ENCODE measurements around the gene SHC4. TPM values are rescaled to one million over a fixed set of nuclear protein-coding genes. Genes with fewer than 3 reads are reported as not detected.
"Not testable (repeated sequence)": the region's sequence is repeated elsewhere in the genome, so short reads cannot be mapped to it uniquely, and the experiment has no call there.

Gene SHC4
- total RNA-seq, 2 donors from 2014 or later: 0.34 to 1.4 TPM

DNA sequence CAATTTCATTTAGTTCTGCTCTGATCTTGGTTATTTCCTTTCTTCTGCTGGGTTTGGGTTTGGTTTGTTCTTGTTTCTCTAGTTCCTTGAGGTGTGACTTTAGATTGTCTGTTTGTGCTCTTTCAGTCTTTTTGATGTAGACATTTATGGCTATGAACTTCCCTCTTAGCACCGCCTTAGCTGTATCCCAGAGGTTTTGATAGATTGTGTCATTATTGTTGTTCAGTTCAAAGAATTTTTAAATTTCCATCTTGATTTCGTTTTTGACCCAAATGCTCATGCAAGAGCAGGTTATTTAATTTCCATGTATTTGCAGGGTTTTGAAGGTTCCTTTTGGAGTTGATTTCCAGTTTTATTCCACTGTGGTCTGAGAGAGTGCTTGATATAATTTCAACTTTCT is 53.2 kb downstream of the SHC4 start:
- H3K27ac Mint-ChIP-seq; DNase-seq (ENCODE audit: low spot score in 2 of 2); ATAC-seq: not testable (repeated sequence)
- Mint-ChIP-seq H3K9me3 (peaks cover 0 to 11% of the 10 kb centered on the region in 2 donors), H3K36me3 (peaks cover 0 to 19% of the 10 kb centered on the region in 2 donors)

DNA sequence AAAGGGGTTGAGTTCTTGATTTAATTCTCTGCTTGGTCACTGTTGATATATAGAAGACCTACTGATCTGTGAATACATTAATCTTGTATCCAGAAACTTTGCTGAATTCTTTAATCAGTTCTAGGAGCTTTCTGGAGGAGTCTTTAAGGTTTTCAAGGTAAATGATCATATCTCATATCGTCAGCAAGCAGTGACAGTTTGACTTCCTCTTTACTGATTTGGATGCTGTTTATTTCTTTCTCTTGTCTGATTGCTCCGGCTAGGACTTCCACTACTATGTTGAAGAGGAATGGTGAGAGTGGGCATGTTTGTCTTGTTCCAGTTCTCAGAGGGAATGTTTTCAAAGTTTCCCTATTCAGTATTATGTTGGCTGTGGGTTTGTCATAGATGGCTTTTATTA is 54.4 kb downstream of the SHC4 start:
- not testable (repeated sequence) for ATAC-seq; H3K27ac Mint-ChIP-seq; DNase-seq (ENCODE audit: low spot score in 2 of 2)
- Mint-ChIP-seq H3K36me3 (peaks cover 0 to 19% of the 10 kb centered on the region in 2 donors), H3K9me3 (peaks cover 0 to 11% of the 10 kb centered on the region in 2 donors)

GRCh38 chr15:48905847-48906246 is 57.9 kb downstream of the SHC4 start:
- Mint-ChIP-seq H3K27ac (no peak overlapping the region), H3K36me3 (peaks cover 0 to 16% of the 10 kb centered on the region in 2 donors), H3K9me3 (peaks cover 0 to 11% of the 10 kb centered on the region in 2 donors)
- DNase-seq (ENCODE audit: low spot score in 2 of 2) (no peak), ATAC-seq (no peak)

- Mint-ChIP-seq H3K27ac (no peak overlapping the region), H3K36me3 (peaks cover 0 to 10% of the 10 kb centered on the region in 2 donors), H3K9me3 (peaks cover 0 to 6% of the 10 kb centered on the region in 2 donors)
- no peak for ATAC-seq
- no peak for DNase-seq (ENCODE audit: low spot score in 2 of 2)
Measured at GRCh38 chr15:48905216-48905615, 58.5 kb downstream of the SHC4 start.

GRCh38 chr15:48904758-48905157 is 59.0 kb downstream of the SHC4 start:
- ATAC-seq (no peak), DNase-seq (ENCODE audit: low spot score in 2 of 2) (no peak)
- H3K36me3 Mint-ChIP-seq: peaks cover 0 to 9% of the 10 kb centered on the region in 2 donors
- no peak overlapping the region for H3K27ac Mint-ChIP-seq
- H3K9me3 Mint-ChIP-seq: peaks cover 0 to 6% of the 10 kb centered on the region in 2 donors

GRCh38 chr15:48899793-48900192 is 63.9 kb downstream of the SHC4 start:
- ATAC-seq (no peak), DNase-seq (ENCODE audit: low spot score in 2 of 2) (no peak)
- H3K36me3 Mint-ChIP-seq: no peaks in the 10 kb centered on the region
- no peak overlapping the region for H3K27ac Mint-ChIP-seq
- no peaks in the 10 kb centered on the region for H3K9me3 Mint-ChIP-seq

DNA sequence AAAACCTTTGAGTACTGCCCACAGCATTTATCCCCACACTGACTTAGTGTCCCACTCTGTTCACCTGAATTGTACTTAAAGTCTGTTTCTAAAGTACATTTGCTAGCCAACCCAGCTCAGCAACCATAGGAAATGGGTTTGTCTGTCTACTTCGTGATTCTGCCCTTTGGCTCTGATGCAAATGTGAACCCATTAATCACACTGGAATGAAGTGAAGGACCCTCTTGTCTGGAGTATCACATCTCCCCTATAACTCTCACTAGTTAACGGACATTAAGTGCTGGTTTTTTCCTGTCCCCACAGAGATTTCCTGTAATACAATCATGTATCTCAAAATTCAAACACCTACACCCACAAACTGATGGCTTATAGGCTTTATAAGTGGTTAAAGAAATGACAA is 65.3 kb downstream of the SHC4 start:
- DNase-seq (ENCODE audit: low spot score in 2 of 2) (no peak), ATAC-seq (no peak)
- H3K27ac Mint-ChIP-seq: no peak overlapping the region
- H3K36me3 Mint-ChIP-seq: no peaks in the 10 kb centered on the region
- no peaks in the 10 kb centered on the region for H3K9me3 Mint-ChIP-seq

DNA sequence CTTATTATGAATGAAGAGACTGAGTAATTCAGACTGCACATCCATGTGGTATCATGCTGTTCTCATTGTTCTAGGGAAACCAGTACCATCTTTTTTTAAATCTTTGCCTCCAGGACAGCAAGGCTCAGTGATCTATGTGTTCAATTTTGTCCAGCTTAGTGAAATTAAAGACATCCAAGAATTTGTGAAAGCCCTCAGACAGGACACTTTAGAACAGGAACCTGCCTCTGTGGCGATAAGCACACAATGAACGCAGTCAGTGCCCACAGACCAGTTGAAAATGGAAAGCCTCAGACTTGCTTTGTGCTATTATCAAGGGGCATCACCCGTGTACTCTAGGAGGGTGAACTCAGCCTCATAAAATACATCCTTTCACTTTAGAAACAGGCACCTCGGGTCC is 65.7 kb downstream of the SHC4 start:
- Mint-ChIP-seq H3K27ac (no peak overlapping the region), H3K36me3 (no peaks in the 10 kb centered on the region), H3K9me3 (no peaks in the 10 kb centered on the region)
- ATAC-seq: no peak
- no peak for DNase-seq (ENCODE audit: low spot score in 2 of 2)

DNA sequence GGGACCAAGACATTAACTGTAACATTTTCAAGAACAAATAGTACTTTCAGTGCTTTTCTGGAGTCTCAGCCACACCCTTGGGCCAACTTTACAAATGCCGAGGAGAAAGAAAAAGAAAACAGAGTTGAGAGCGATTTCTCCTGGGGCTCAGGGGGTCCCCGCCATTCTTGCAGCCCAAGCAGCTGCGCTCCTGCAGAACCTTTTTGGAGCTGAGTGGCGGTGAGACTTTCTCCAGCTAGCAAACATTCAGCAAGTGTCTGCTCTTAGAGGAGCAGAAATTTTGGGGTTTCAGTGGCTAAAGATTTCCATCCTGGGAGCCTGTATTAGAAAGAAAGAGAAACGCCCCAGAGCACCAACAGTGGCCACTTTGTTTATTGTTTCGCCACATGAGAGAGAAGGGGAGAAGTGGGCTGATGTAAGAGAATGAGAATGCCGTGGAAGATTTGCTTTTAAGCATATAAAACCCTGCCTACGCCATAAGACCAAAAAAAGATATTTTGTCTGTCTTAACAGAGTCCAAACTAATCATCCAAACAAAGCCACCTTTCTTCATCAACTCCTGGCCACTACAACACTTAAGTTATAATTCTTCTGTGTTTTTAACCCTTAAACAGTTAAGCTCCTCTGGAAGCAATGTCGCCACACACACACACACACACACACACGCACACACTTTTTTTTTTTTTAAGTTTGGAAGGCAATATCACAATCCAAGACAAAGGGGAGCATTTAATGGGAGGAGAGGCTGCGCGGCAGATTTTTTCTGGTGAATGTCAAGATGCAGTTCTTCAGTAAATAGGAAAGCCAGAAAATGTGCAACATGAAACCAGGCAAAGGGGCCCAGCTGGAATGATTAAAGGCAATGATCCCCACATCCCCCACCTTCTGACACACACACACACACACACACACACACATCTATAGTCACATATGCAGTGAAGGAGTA is 66.6 kb downstream of the SHC4 start:
- H3K9me3 Mint-ChIP-seq: no peaks in the 10 kb centered on the region
- ATAC-seq (no peak), DNase-seq (ENCODE audit: low spot score in 2 of 2) (no peak)
- no peak overlapping the region for H3K27ac Mint-ChIP-seq
- no peaks in the 10 kb centered on the region for H3K36me3 Mint-ChIP-seq

DNA sequence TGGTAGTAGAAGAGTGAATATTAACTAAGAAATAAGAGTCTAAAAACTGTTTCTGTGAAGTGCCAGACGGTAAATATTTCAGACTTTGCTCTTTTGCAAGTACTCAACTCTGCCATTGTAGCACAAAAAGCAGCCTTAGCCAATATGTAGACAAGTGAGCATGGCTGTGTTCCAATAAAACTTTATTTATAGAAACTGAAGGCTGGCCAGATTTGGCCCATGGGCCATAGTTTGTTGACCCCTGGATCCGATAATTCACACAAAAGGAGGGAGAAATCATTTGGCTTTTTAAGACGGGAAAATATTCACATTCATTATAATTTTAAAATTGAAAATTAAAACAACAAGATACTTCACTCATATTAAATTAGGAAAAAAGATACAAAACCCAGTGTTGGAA is 70.4 kb downstream of the SHC4 start:
- no peak overlapping the region for H3K27ac Mint-ChIP-seq

GRCh38 chr15:48891232-48891765 is 72.4 kb downstream of the SHC4 start:
- Mint-ChIP-seq H3K36me3 (no peaks in the 10 kb centered on the region), H3K27ac (no peak overlapping the region), H3K9me3 (no peaks in the 10 kb centered on the region)
- ATAC-seq (no peak), DNase-seq (ENCODE audit: low spot score in 2 of 2) (no peak)

More for the DNA sequence above, 70.4 kb downstream of the SHC4 start:
- H3K36me3 Mint-ChIP-seq: no peaks in the 10 kb centered on the region
- no peaks in the 10 kb centered on the region for H3K9me3 Mint-ChIP-seq
- ATAC-seq (no peak), DNase-seq (ENCODE audit: low spot score in 2 of 2) (no peak)

GRCh38 chr15:48890375-48890972 is 73.2 kb downstream of the SHC4 start:
- DNase-seq (ENCODE audit: low spot score in 2 of 2) (no peak), ATAC-seq (no peak)
- no peaks in the 10 kb centered on the region for H3K36me3 Mint-ChIP-seq
- no peak overlapping the region for H3K27ac Mint-ChIP-seq
- H3K9me3 Mint-ChIP-seq: no peaks in the 10 kb centered on the region

DNA sequence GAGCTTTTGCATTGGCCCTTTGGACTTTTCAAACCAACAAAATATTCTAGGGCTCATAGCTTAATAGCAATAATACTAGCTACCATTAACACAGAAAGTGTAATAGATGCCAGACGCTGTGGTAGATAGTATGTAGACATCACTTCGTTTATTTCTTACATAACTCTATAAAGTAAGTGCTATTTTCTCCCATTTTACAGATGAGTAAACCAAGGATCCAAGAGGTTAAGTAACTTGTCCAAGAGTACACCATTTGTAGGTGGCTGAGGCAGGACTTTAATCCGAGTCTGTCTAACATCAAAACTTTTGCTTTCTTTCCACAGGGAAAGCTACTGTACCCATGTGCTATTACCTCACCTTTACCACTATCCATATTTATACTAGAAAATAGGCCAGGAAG is 73.8 kb downstream of the SHC4 start:
- DNase-seq (ENCODE audit: low spot score in 2 of 2): no peak
- no peak for ATAC-seq
- H3K9me3 Mint-ChIP-seq: no peaks in the 10 kb centered on the region
- no peaks in the 10 kb centered on the region for H3K36me3 Mint-ChIP-seq
- H3K27ac Mint-ChIP-seq: no peak overlapping the region

DNA sequence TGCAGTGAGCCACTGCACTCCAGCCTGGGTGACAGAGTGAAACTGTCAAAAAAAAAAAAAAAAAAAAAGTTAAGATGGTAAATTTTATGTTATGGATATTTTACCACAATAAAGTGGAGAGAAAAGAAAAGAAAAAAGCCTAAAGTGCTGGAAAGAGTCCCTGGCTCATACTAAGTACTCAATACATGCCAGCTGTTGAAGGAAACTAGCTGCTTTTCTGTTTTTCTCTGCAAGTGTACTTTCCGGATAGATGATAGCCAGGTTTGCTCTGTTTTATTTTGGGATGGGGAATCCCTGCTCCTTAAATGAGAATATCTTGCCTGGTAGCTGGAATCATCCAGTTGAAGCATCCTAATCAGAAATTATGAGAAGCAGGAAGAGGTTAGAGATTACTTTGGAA is 74.9 kb downstream of the SHC4 start:
- H3K36me3 Mint-ChIP-seq: no peaks in the 10 kb centered on the region
- H3K27ac Mint-ChIP-seq: no peak overlapping the region
- H3K9me3 Mint-ChIP-seq: no peaks in the 10 kb centered on the region
- ATAC-seq: no peak
- DNase-seq (ENCODE audit: low spot score in 2 of 2): no peak

DNA sequence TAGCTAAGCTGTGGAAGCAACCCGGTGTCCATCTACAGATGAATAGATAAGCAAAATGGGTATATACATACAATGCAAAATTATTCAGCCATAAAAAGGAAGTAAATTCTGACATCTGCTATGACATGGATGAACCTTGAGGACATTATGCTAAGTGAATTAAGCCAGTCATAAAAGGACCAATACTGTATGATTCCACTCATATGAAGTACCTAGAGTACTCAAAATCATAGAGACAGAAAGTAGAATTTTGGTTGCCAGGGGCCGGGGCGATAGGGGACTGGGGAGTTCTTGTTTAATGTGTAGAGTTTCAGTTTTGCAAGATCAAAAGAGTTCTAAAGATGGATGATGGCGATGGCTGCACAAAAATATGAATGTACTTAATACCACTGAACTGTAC is 75.5 kb downstream of the SHC4 start:
- H3K9me3 Mint-ChIP-seq: no peaks in the 10 kb centered on the region
- DNase-seq (ENCODE audit: low spot score in 2 of 2): peak in 1 of 2 donors; percentile 23
- ATAC-seq: peak; percentile 57 to 97
- H3K36me3 Mint-ChIP-seq: no peaks in the 10 kb centered on the region
- H3K27ac Mint-ChIP-seq: no peak overlapping the region

GRCh38 chr15:48887144-48887543 is 76.6 kb downstream of the SHC4 start:
- no peak for ATAC-seq
- Mint-ChIP-seq H3K9me3 (no peaks in the 10 kb centered on the region), H3K27ac (no peak overlapping the region), H3K36me3 (no peaks in the 10 kb centered on the region)
- DNase-seq (ENCODE audit: low spot score in 2 of 2): no peak

DNA sequence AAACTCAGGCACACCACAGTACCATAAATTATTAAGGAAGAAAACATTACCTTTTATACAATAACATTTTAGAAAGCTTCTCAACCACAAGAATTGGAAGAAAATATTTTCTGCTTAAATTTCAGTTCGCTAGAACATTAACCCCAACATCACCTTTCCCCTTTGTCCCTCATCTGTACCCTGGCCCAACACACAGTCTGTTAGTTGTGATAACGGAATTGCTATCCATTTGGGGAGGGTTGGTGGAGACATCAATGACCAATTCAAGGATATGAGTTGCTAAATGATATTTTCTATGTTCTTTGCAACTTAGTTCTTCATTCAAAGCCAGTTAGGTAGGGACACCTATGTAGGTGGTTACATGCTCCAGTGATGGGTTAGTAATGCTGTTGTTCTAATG is 80.0 kb downstream of the SHC4 start:
- peaks cover 0 to under 1% of the 10 kb centered on the region in 2 donors for H3K9me3 Mint-ChIP-seq
- H3K36me3 Mint-ChIP-seq: peaks cover 2 to 15% of the 10 kb centered on the region in 2 donors
- no peak overlapping the region for H3K27ac Mint-ChIP-seq
- no peak for ATAC-seq
- DNase-seq (ENCODE audit: low spot score in 2 of 2): no peak
